Fibroblast of upper back skin (primary cell): Measurements from ENCODE around the gene OTOG.
"Not testable (repeated sequence)": the region's sequence is repeated elsewhere in the genome, so short reads cannot be mapped to it uniquely, and the experiment has no call there.

ENCODE experiments used
- DNase-seq: peaks from one replicate; pipeline ENCODE4 v3.0.0-alpha.2; 2013

Gene OTOG

DNA sequence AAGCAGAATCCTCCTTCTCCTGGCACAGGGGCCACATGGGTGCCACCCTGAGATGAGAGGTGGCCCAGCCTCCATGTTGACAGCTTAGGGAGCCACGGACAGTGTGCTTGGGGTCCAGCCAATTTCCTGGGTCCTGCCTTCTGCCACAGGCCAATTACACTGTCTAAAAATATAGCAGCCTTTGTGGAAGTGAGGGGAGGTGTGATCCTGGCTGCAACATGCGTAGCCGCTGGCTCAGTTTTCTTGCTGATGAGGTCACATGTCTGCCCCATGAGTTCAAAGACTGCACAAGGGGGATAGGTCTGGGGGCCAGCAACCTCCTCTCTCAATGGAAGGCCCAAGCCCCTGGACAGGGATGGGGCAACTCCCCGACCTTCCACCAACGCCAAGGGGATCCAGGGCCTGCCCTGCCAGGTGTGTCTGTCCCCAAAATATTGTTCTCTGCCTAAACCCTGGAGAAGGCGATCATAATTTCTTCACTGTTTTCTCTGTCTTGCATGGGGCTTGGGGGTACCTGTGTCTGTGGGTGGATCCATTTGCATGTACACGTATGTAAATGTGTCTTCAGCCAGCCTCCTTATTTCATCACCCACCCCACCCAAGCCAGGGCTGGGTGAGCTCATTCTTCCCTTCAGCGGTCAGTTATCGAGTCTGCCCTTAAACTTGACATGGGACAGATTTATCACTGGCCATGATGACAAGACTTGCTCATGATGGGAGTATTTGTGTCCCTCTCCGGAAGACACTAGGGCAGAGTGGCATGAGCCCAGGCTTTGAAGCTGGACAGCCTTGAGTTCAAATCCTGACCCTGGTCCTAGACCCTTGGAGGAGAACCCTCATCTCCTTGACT lies 59.4 kb downstream of the OTOG start:
- no peak for DNase-seq

- DNase-seq, result no peak
Observed at GRCh38 chr11:17607083-17607429, 60.0 kb downstream of the OTOG start.

GRCh38 chr11:17607591-17608570 lies 60.8 kb downstream of the OTOG start:
- no peak for DNase-seq

- DNase-seq, result no peak
Observed at GRCh38 chr11:17608821-17609220, 61.8 kb downstream of the OTOG start.

GRCh38 chr11:17609291-17610084 lies 62.4 kb downstream of the OTOG start:
- no peak for DNase-seq

DNA sequence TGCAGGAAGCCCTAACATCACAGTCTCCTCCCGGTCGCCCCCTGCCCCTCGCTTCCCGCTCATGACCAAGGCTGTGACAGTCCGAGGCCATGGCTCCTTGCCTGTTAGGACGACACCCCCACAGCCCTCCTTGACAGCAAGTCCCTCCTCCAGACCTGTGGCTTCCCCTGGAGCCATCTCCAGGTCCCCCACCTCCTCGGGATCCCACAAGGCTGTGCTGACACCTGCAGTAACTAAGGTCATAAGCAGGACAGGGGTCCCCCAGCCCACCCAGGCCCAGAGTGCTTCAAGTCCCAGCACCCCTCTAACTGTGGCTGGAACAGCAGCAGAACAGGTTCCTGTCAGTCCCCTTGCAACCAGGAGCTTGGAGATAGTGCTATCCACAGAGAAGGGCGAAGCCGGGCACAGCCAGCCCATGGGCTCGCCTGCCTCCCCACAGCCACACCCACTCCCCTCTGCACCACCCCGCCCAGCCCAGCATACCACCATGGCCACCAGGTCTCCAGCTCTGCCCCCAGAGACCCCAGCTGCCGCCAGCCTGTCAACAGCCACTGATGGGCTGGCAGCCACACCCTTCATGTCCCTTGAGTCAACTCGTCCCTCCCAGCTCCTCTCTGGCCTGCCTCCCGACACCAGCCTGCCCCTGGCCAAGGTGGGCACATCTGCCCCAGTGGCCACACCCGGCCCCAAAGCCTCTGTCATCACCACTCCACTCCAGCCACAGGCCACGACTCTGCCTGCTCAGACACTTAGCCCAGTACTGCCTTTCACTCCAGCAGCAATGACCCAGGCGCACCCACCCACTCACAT lies 63.2 kb downstream of the OTOG start:
- no peak for DNase-seq

DNA sequence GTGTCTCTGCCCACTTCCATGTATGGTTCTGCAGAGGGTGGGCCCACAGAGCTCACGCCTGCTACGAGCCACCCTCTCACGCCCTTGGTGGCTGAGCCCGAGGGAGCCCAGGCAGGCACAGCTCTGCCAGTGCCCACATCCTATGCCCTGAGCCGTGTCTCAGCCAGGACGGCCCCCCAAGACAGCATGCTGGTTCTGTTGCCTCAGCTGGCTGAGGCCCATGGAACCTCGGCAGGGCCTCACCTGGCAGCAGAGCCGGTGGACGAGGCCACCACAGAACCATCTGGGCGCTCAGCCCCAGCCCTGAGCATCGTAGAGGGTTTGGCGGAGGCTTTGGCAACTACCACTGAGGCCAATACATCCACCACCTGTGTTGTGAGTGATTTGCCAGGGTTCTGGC lies 64.0 kb downstream of the OTOG start:
- DNase-seq, result no peak

DNA sequence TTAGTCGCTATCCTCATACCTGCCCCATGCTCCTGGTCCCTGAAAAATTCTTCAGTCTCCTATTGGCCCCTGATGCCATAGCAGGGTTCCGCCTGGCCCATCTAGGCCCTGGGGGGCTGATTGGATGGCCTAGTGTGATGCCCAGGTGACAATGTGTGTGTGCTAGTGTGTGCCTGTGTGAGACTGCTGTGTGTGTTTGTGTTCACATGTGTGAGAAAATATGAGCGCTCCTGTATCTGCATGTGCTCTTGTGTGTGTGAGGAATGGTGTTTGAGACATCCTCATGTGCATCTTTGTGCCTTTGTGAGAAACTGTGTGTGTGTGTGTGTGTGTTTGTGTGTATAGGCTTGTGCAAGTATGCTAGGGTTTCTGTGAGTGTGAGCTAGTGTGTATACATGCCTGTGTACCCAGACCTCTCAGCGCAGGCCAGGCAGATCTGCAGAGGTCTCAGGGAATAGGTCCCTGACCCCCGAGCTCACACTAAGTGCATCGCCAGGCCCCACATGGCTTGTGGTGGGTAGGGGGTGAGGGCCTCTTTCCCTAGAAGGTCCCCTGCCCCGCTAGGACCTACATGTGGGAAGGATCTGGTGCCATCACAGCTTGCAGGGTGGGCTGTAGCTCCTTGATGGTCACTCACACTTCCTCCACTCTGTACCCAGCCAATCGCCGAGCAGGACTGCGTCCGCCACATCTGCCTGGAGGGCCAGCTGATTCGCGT lies 64.6 kb downstream of the OTOG start:
- no peak for DNase-seq

- no peak for DNase-seq
Observed at GRCh38 chr11:17612221-17613188, 65.4 kb downstream of the OTOG start.

DNA sequence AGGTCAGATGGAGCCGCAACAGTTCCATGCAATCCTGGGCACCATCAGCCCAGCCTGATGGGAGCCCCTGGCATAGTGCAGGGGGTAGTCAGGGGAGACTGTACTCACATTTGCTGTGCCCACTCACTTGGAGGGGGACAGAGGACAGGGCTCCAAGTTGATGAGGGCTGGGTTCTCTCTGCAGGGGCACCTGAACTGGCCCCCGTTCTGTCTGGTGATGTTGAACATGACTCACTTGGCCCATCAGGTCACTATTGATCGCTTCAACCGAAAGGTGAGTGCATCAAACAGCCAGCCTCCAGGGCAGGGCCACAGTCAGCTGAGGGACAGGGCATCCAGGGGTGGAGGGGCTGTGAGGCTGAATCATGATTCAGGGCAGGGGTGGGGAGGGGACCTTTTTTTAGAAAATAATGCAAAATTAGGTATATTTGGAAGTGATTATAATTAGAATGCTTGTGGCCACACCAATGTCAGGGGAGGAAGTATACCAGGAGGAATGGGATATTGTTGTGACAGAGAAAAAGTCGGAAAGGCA lies 66.4 kb downstream of the OTOG start:
- DNase-seq, result no peak

DNA sequence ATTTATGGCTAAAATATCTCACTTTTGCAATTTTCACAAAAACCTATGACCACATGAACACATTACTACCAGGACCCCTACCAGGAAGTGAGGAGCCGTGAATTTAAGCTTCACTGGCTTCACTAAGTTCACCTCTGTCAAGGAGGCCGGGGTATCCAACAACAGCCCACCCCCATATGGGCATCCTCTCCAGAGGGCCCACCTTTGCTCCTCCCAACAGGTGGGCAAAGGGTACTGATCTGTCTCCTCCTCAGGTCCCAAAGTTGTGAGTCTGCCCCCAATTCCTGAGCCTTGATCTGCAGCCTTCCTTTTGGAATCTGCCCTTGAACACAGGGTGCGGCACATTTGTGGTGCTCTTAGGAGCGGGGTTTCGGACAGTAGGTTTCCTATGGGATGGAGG lies 66.9 kb downstream of the OTOG start:
- DNase-seq, result no peak

DNA sequence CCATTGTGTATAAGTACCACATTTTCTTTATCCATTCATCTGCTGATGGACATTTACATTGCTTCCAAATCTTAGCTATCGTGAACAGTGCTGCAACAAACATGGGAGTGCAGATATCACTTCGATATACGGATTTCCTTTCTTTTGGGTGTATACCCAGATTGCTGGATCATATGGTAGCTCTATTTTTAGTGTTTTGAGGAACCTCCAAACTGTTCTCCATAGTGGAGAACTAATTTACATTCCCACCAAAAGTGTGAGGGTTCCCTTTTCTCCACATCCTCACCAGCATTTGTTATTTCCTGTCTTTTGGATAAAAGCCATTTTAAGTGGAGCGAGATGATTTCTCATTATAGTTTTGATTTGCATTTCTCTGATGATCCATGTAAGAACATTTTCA lies 75.7 kb downstream of the OTOG start:
- not testable (repeated sequence) for DNase-seq

DNA sequence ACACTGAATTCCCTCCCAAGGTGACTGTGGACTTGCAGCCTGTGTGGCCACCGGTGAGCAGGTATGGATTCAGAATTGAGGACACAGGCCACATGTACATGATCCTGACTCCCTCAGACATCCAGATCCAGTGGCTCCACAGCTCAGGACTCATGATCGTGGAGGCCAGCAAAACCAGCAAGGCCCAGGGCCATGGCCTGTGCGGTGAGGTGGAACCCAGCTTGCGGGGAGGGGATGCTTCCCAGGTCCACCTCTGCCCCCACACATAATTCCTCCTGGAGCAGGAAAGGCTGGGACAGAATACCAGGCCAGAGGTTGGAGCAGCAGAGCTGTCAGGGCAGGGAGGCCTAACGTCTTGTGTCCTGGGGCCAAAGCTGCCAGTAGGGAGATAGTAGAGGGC lies 82.1 kb downstream of the OTOG start:
- DNase-seq, result no peak

- no peak for DNase-seq
Observed at GRCh38 chr11:17630936-17631335, 83.9 kb downstream of the OTOG start.

- no peak for DNase-seq
Observed at GRCh38 chr11:17631702-17632365, 84.8 kb downstream of the OTOG start.

- DNase-seq, result no peak
Observed at GRCh38 chr11:17633279-17633986, 86.4 kb downstream of the OTOG start.

GRCh38 chr11:17633987-17634775 lies 87.1 kb downstream of the OTOG start:
- DNase-seq, result no peak
